ENCODE measurements around the gene LVRN. TPM values are rescaled to one million over a fixed set of nuclear protein-coding genes. Genes with fewer than 3 reads are reported as not detected.
A peak's percentile ranks its signal among the peaks of the same experiment; 100 is the strongest.

The LVRN gene
- total and polyA plus RNA-seq, 2 of the 13 experiments (the other 11 are each of a cell fraction or from before 2014, with no cell fraction given), result 0.09 to 0.20 TPM

- Histone ChIP-seq H3K4me3 (replicated peaks in 1 of 3; ENCODE audit: insufficient read depth in 1 of 3, low read depth in 2 of 3, low read length in 3 of 3) (no peak overlapping the region), H4K20me1 (ENCODE audit: insufficient read depth, low read length) (no peaks in the 10 kb centered on the region), H3K27me3 (ENCODE audit: control insufficient read depth in 1 of 2, insufficient read depth in 2 of 2, low read length in 2 of 2) (no peaks in the 10 kb centered on the region; a peak in 1 of 5 replicates), H3K27ac (ENCODE audit: extremely low read length, insufficient read depth, low read length) (no peak overlapping the region), H3K4me1 (ENCODE audit: insufficient read depth, low read length) (no peaks in the 10 kb centered on the region), H3K9me3 (ENCODE audit: low read length) (no peaks in the 10 kb centered on the region), H3K79me2 (ENCODE audit: insufficient read depth, low read length) (no peaks in the 10 kb centered on the region), H2AFZ (ENCODE audit: low read length) (no peak overlapping the region), H3K4me2 (ENCODE audit: low read depth, low read length) (no peak overlapping the region), H3K36me3 (replicated peaks in 1 of 2; ENCODE audit: control insufficient read depth in 1 of 2, insufficient read depth in 2 of 2, low read length in 2 of 2) (no peaks in the 10 kb centered on the region), H3K9ac (ENCODE audit: insufficient read depth, low read depth, low read length) (no peak overlapping the region)
- ChIA-PET POLR2A (no interaction called here), CTCF (ENCODE audit: low intra/inter-chr PET ratio, low total read pairs) (no interaction called here)
- no peak for FAIRE-seq
- DNase-seq (ENCODE audit: low spot score), result no peak
- 46% methylated on average over 2 of the region's 2 CpGs for WGBS (ENCODE audit: low lambda C conversion rate)
- intact Hi-C loops (cut with micrococcal nuclease; ENCODE audit: unreplicated experiment) (no loop called here), in situ Hi-C loops (cut with HindIII; ENCODE audit: extremely low pct_ligation_motif_present, low pct_unique_long_range_greater_than_20kb) (no loop called here)
- BruUV-seq (replicated peaks), result no TSS peak
- ATAC-seq, result peak; percentile 67
- TF ChIP-seq PPARG (CRISPR knock-in tag; conservative IDR thresholded peaks at IDR 0.05), result no peak
- no peak for TF ChIP-seq ZBTB40 (IDR thresholded peaks at IDR 0.05)
- TF ChIP-seq ZBTB40 (CRISPR knock-in tag; IDR thresholded peaks at IDR 0.05), result no peak
- no peak for TF ChIP-seq TRIM24 (CRISPR knock-in tag; IDR thresholded peaks at IDR 0.05)
Measured at GRCh38 chr5:115946655-115947054, 15.6 kb upstream of the LVRN start.
